HepG2 (cell line): ENCODE measurements around the gene HLCS. TPM values are rescaled to one million over a fixed set of nuclear protein-coding genes. Genes with fewer than 3 reads are reported as not detected.

Experiments
- EP300 ChIP-seq, 3 experiments: sonication (generic) in 1 of 3; formaldehyde crosslinking in 1 of 3; IDR thresholded peaks; 2 replicates each; pipeline versions ENCODE4 v1.5.1 to v1.6.1; 2011 to 2020; ENCODE audit warnings: low read depth in 2 of 3, low read length in 2 of 3, borderline replicate concordance in 1 of 3, improper control_type of control experiment in 1 of 3, mild to moderate bottlenecking in 1 of 3, missing genetic modification reagents in 1 of 3, moderate library complexity in 1 of 3
- ETV5 ChIP-seq: IDR thresholded peaks from 2 replicates; pipeline ENCODE4 v1.6.1; 2018; ENCODE audit warnings: missing biosample characterization, missing genetic modification reagents, inconsistent platforms, borderline replicate concordance
- GATAD2A ChIP-seq: IDR thresholded peaks from 2 replicates; pipeline ENCODE4 v1.6.1; 2016
- HHEX ChIP-seq: IDR thresholded peaks from 2 replicates; pipeline ENCODE4 v1.6.1; 2016; ENCODE audit warnings: control low read depth
- HNF4A ChIP-seq: sonication (generic); formaldehyde crosslinking; IDR thresholded peaks from 2 replicates; pipeline ENCODE4 v1.4.0; 2020; ENCODE audit warnings: missing genetic modification reagents
- IRF2 ChIP-seq: IDR thresholded peaks from 2 replicates; pipeline ENCODE4 v1.6.1; 2018; ENCODE audit warnings: missing genetic modification reagents, missing compliant biosample characterization
- JUND ChIP-seq: sonication (generic); formaldehyde crosslinking; IDR thresholded peaks from 2 replicates; pipeline ENCODE4 v1.8.0; 2022; ENCODE audit warnings: mild to moderate bottlenecking, missing genetic modification reagents
- LCORL ChIP-seq, 2 experiments: fragments of 450-650 bp in 1 of 2; sonication (generic) in 1 of 2; formaldehyde crosslinking in 1 of 2; IDR thresholded peaks; 2 replicates each; pipeline versions ENCODE4 v1.5.0 to v1.6.1; 2017 to 2020; ENCODE audit warnings: antibody characterized with exemption in 1 of 2, missing genetic modification reagents in 1 of 2
- MTA1 ChIP-seq: sonication (generic); formaldehyde crosslinking; IDR thresholded peaks from 2 replicates; pipeline ENCODE4 v1.4.0; 2020; ENCODE audit warnings: missing genetic modification reagents, mild to moderate bottlenecking, borderline replicate concordance
- NCOA5 ChIP-seq: sonication (generic); formaldehyde crosslinking; IDR thresholded peaks from 2 replicates; pipeline ENCODE4 v1.4.0; 2020; ENCODE audit warnings: missing genetic modification reagents
- NR2C2 ChIP-seq: sonication (generic); formaldehyde crosslinking; IDR thresholded peaks from 2 replicates; pipeline ENCODE4 v1.4.0; 2020; ENCODE audit warnings: missing genetic modification reagents, mild to moderate bottlenecking, moderate library complexity, borderline replicate concordance
- NR2F2 ChIP-seq: IDR thresholded peaks from 2 replicates; pipeline ENCODE4 v1.6.1; 2012; ENCODE audit warnings: low read depth, inconsistent platforms, borderline replicate concordance
- RARA ChIP-seq: IDR thresholded peaks from 2 replicates; pipeline ENCODE4 v1.6.1; 2016; ENCODE audit warnings: missing genetic modification reagents, missing compliant biosample characterization
- RXRB ChIP-seq: IDR thresholded peaks from 2 replicates; pipeline ENCODE4 v1.6.1; 2016; ENCODE audit warnings: borderline replicate concordance, missing genetic modification reagents, missing compliant biosample characterization
- SOX13 ChIP-seq, 3 experiments: fragments of 450-650 bp in 1 of 3; sonication (generic) in 1 of 3; formaldehyde crosslinking in 1 of 3; IDR thresholded peaks in 2 of 3; conservative IDR thresholded peaks in 1 of 3; 2 replicates each; pipeline versions ENCODE4 v1.5.0 to v1.6.1; 2016 to 2020; ENCODE audit warnings: antibody characterized with exemption in 1 of 3, mild to moderate bottlenecking in 1 of 3, missing compliant biosample characterization in 1 of 3, missing genetic modification reagents in 1 of 3, moderate library complexity in 1 of 3
- TGIF2 ChIP-seq: IDR thresholded peaks from 2 replicates; pipeline ENCODE4 v1.6.1; 2016; ENCODE audit warnings: control low read depth, missing compliant biosample characterization
- YEATS2 ChIP-seq: sonication (generic); formaldehyde crosslinking; IDR thresholded peaks from 2 replicates; pipeline ENCODE4 v1.4.0; 2020; ENCODE audit warnings: missing genetic modification reagents, borderline replicate concordance
- ZMYM4 ChIP-seq: sonication (generic); formaldehyde crosslinking; IDR thresholded peaks from 2 replicates; pipeline ENCODE4 v1.8.1; 2023; ENCODE audit warnings: mild to moderate bottlenecking, missing genetic modification reagents
- polyA plus RNA-seq, 8 experiments: library from polyadenylated mRNA; depleted of rRNA in 3 of 8; stranded (reverse) in 7 of 8; unstranded in 1 of 8; fragments of >200 nt; fragmentation: Illumina TruSeq in 4 of 8; extraction: Trizol in 4 of 8; gene quantifications; 2 replicates each; pipeline versions ENCODE4 v1.2.1 to v1.2.3, GENCODE V29; 2011 to 2016; ENCODE audit warnings: low read depth in 4 of 8, missing spikeins in 1 of 8, mixed read lengths in 1 of 8; ENCODE audit not compliant: insufficient read depth in 1 of 8
- total RNA-seq, 5 experiments: library from RNA; depleted of rRNA; stranded (reverse); fragments of >200 nt; fragmentation: Illumina TruSeq; extraction: Trizol; gene quantifications; 2 replicates each; pipeline ENCODE4 v1.2.3, GENCODE V29; 2016; ENCODE audit warnings: low read depth in 1 of 5
- TF ChIP-seq, protein P1 (sequence below): sonication (generic); formaldehyde crosslinking; IDR thresholded peaks from 2 replicates; pipeline ENCODE4 v1.5.1; 2020; ENCODE audit warnings: mild to moderate bottlenecking, missing genetic modification reagents, borderline replicate concordance
- TF ChIP-seq, protein P2 (sequence below): IDR thresholded peaks from 2 replicates; pipeline ENCODE4 v1.6.1; 2016; ENCODE audit warnings: low read depth
- TF ChIP-seq, protein P3 (sequence below): sonication (generic); formaldehyde crosslinking; IDR thresholded peaks from 2 replicates; pipeline ENCODE4 v1.5.0; 2020; ENCODE audit warnings: mild to moderate bottlenecking, low read depth, missing genetic modification reagents, borderline replicate concordance

HLCS gene
- total and polyA plus RNA-seq, 2 of the 13 experiments (the other 11 are each of a cell fraction or from before 2014, with no cell fraction given) = 7.9 to 12.3 TPM

DNA sequence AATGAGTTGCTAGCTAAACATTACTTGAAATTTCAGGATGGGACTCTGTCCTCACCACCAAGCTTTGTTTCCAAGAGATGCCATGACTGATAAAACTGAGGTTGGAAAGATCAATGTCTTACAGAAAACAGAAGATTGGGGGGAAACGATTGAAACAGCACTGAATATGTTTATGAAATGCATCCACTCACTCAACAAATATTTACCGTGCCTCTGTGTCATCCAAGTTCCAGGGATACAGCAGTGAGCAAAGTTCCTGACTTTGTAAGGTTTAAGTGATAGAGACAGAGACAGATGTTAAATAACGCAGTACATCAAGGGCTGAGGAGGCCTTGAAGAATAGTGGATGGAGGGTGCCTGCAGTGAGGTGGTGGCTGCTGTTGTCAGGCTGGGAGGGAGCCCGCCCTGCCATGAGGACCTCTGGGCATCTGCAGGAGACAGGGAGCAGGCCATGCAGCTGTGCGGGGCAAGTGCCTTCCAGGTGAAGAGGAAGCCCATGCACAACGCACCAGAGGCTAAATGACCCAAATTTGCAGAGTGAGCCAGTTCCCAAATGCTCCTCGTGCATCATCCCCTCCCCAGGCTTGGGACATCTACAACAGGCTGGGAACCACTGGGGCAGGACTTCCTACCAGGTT is 108.0 kb downstream of the HLCS start (continued):
- TF ChIP-seq NR2C2 (CRISPR knock-in tag) (peak; percentile 51; the same call in 1 of the 2 replicates), HHEX (no peak), RXRB (CRISPR knock-in tag) (peak; percentile 80), YEATS2 (CRISPR knock-in tag) (no peak), ZMYM4 (CRISPR knock-in tag) (0 out of 2 replicates have a peak, but pooled peaks have one; percentile 16), EP300 (IDR thresholded peaks at IDR 0.05; ENCODE audit: low read depth in 2 of 2, low read length in 2 of 2) (peak in 1 of 2 experiments; percentile 80; a peak in 2 of 4 replicates), EP300 (CRISPR knock-in tag; IDR thresholded peaks at IDR 0.05; ENCODE audit: borderline replicate concordance) (peak; percentile 68; the same call in 1 of the 2 replicates), IRF2 (CRISPR knock-in tag) (0 out of 2 replicates have a peak, but pooled peaks have one; percentile 48), HNF4A (CRISPR knock-in tag) (peak; percentile 48), ETV5 (CRISPR knock-in tag) (peak; percentile 49; the same call in 1 of the 2 replicates), JUND (CRISPR knock-in tag) (peak; percentile 57), TGIF2 (CRISPR knock-in tag) (no peak), GATAD2A (peak; percentile 93), NR2F2 (0 out of 2 replicates have a peak, but pooled peaks have one; percentile 33), SOX13 (IDR thresholded peaks at IDR 0.05) (no peak), SOX13 (CRISPR knock-in tag; conservative IDR thresholded peaks at IDR 0.05 in 1 of 2, IDR thresholded peaks at IDR 0.05 in 1 of 2) (peak in 1 of 2 experiments; percentile 59; a peak in 2 of 4 replicates), LCORL (IDR thresholded peaks at IDR 0.05) (no peak), LCORL (CRISPR knock-in tag; IDR thresholded peaks at IDR 0.05) (peak; percentile 63; the same call in 1 of the 2 replicates), RARA (CRISPR knock-in tag) (peak; percentile 90), MTA1 (CRISPR knock-in tag) (peak; percentile 32; the same call in 1 of the 2 replicates), NCOA5 (no peak)
- TF ChIP-seq, protein P1, sequence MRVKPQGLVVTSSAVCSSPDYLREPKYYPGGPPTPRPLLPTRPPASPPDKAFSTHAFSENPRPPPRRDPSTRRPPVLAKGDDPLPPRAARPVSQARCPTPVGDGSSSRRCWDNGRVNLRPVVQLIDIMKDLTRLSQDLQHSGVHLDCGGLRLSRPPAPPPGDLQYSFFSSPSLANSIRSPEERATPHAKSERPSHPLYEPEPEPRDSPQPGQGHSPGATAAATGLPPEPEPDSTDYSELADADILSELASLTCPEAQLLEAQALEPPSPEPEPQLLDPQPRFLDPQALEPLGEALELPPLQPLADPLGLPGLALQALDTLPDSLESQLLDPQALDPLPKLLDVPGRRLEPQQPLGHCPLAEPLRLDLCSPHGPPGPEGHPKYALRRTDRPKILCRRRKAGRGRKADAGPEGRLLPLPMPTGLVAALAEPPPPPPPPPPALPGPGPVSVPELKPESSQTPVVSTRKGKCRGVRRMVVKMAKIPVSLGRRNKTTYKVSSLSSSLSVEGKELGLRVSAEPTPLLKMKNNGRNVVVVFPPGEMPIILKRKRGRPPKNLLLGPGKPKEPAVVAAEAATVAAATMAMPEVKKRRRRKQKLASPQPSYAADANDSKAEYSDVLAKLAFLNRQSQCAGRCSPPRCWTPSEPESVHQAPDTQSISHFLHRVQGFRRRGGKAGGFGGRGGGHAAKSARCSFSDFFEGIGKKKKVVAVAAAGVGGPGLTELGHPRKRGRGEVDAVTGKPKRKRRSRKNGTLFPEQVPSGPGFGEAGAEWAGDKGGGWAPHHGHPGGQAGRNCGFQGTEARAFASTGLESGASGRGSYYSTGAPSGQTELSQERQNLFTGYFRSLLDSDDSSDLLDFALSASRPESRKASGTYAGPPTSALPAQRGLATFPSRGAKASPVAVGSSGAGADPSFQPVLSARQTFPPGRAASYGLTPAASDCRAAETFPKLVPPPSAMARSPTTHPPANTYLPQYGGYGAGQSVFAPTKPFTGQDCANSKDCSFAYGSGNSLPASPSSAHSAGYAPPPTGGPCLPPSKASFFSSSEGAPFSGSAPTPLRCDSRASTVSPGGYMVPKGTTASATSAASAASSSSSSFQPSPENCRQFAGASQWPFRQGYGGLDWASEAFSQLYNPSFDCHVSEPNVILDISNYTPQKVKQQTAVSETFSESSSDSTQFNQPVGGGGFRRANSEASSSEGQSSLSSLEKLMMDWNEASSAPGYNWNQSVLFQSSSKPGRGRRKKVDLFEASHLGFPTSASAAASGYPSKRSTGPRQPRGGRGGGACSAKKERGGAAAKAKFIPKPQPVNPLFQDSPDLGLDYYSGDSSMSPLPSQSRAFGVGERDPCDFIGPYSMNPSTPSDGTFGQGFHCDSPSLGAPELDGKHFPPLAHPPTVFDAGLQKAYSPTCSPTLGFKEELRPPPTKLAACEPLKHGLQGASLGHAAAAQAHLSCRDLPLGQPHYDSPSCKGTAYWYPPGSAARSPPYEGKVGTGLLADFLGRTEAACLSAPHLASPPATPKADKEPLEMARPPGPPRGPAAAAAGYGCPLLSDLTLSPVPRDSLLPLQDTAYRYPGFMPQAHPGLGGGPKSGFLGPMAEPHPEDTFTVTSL (CRISPR knock-in tag) = peak; percentile 84
- TF ChIP-seq, protein P2, sequence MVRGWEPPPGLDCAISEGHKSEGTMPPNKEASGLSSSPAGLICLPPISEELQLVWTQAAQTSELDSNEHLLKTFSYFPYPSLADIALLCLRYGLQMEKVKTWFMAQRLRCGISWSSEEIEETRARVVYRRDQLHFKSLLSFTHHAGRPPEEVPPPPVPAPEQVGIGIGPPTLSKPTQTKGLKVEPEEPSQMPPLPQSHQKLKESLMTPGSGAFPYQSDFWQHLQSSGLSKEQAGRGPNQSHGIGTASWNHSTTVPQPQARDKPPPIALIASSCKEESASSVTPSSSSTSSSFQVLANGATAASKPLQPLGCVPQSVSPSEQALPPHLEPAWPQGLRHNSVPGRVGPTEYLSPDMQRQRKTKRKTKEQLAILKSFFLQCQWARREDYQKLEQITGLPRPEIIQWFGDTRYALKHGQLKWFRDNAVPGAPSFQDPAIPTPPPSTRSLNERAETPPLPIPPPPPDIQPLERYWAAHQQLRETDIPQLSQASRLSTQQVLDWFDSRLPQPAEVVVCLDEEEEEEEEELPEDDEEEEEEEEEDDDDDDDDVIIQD (CRISPR knock-in tag) = peak; percentile 62; the same call in 1 of the 2 replicates
- TF ChIP-seq, protein P3, sequence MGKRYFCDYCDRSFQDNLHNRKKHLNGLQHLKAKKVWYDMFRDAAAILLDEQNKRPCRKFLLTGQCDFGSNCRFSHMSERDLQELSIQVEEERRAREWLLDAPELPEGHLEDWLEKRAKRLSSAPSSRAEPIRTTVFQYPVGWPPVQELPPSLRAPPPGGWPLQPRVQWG (CRISPR knock-in tag) = no peak
